GM23338 (cell line): ENCODE results near the gene IGF1. TPM values are rescaled to one million over a fixed set of nuclear protein-coding genes. Genes with fewer than 3 reads are reported as not detected.

Experiments
- ATAC-seq: fragments of 200-7000 bp; cut with Tn5 transposase; 3 replicates; pipeline ENCODE4 v1.9.1; 2020
- DNase-seq: peaks from one replicate; pipeline ENCODE4 v3.0.0-alpha.2; 2015; ENCODE audit warnings: low spot score
- H2AFZ ChIP-seq: fragments of 200-600 bp; sonication (generic); 2 replicates; pipeline ENCODE4 v1.8.0; 2016; ENCODE audit warnings: antibody characterized with exemption, mild to moderate bottlenecking, moderate library complexity
- H3F3A ChIP-seq: fragments of 200-600 bp; sonication (generic); replicated peaks from 2 replicates; pipeline ENCODE4 v1.8.0; 2017; ENCODE audit warnings: antibody characterized with exemption, mixed run types, low read depth
- H3K27ac ChIP-seq: fragments of 200-600 bp; sonication (generic); 2 replicates; pipeline ENCODE4 v1.6.1; 2016; ENCODE audit warnings: low read depth
- H3K27me3 ChIP-seq: fragments of 200-600 bp; sonication (generic); 2 replicates; pipeline ENCODE4 v1.8.0; 2016; ENCODE audit warnings: mild to moderate bottlenecking, mixed run types, moderate library complexity; ENCODE audit not compliant: insufficient read depth
- H3K36me3 ChIP-seq: fragments of 200-600 bp; sonication (generic); 2 replicates; pipeline ENCODE4 v1.8.0; 2016; ENCODE audit warnings: mild to moderate bottlenecking; ENCODE audit not compliant: insufficient read depth
- H3K4me1 ChIP-seq: fragments of 200-600 bp; sonication (generic); 2 replicates; pipeline ENCODE4 v1.8.0; 2016; ENCODE audit warnings: mild to moderate bottlenecking, moderate library complexity; ENCODE audit not compliant: insufficient read depth
- H3K4me2 ChIP-seq: fragments of 200-600 bp; sonication (generic); 2 replicates; pipeline ENCODE4 v1.7.1; 2017; ENCODE audit warnings: mixed run types
- H3K4me3 ChIP-seq: fragments of 200-600 bp; sonication (generic); 2 replicates; pipeline ENCODE4 v1.6.1; 2016; ENCODE audit warnings: mixed run types
- H3K79me2 ChIP-seq: fragments of 200-600 bp; sonication (generic); replicated peaks from 2 replicates; pipeline ENCODE4 v1.8.0; 2017; ENCODE audit warnings: mild to moderate bottlenecking; ENCODE audit not compliant: insufficient read depth
- H3K9me2 ChIP-seq: fragments of 200-600 bp; sonication (generic); 2 replicates; pipeline ENCODE4 v1.8.0; 2017; ENCODE audit not compliant: insufficient read depth
- H4K20me1 ChIP-seq: fragments of 200-600 bp; sonication (generic); replicated peaks from 2 replicates; pipeline ENCODE4 v1.8.0; 2017; ENCODE audit warnings: mild to moderate bottlenecking; ENCODE audit not compliant: insufficient read depth
- H3K27ac Mint-ChIP-seq: 2 replicates; pipeline ENCODE4 v1.8.0; 2020; ENCODE audit warnings: inconsistent platforms, mild to moderate bottlenecking, moderate library complexity, mixed read lengths
- H3K27me3 Mint-ChIP-seq: 3 replicates; pipeline ENCODE4 v1.8.0; 2022; ENCODE audit warnings: low read depth, mild to moderate bottlenecking, moderate library complexity, mixed read lengths, inconsistent platforms; ENCODE audit not compliant: insufficient read depth, poor library complexity
- H3K36me3 Mint-ChIP-seq: 3 replicates; pipeline ENCODE4 v1.8.0; 2021; ENCODE audit warnings: low read depth, mild to moderate bottlenecking, inconsistent platforms, moderate library complexity, mixed read lengths
- H3K4me1 Mint-ChIP-seq: 3 replicates; pipeline ENCODE4 v1.8.0; 2020; ENCODE audit warnings: mild to moderate bottlenecking, inconsistent platforms, mixed read lengths
- H3K4me3 Mint-ChIP-seq: 3 replicates; pipeline ENCODE4 v1.8.0; 2021; ENCODE audit warnings: moderate library complexity, mild to moderate bottlenecking, inconsistent platforms, mixed read lengths
- H3K9me3 Mint-ChIP-seq: 3 replicates; pipeline ENCODE4 v1.8.0; 2020; ENCODE audit warnings: moderate library complexity, mild to moderate bottlenecking, inconsistent platforms, mixed read lengths
- CREB1 ChIP-seq: fragments of 250-450 bp; sonication (Bioruptor Pico); IDR thresholded peaks from 2 replicates; pipeline ENCODE4 v1.5.0; 2020; ENCODE audit warnings: low read depth, mild to moderate bottlenecking, moderate library complexity
- POLR2AphosphoS5 ChIP-seq: IDR thresholded peaks from 2 replicates; pipeline ENCODE4 v1.6.1; 2016; ENCODE audit warnings: antibody characterized with exemption, low read depth
- STAT1 ChIP-seq: IDR thresholded peaks from one replicate; pipeline ENCODE4 v1.6.1; 2016; ENCODE audit warnings: antibody characterized with exemption; ENCODE audit not compliant: unreplicated experiment
- ZNF114 ChIP-seq: fragments of 250-450 bp; sonication (Bioruptor Pico); IDR thresholded peaks from 2 replicates; pipeline ENCODE4 v1.5.0; 2020; ENCODE audit warnings: mild to moderate bottlenecking, moderate library complexity
- ZNF331 ChIP-seq: fragments of 250-450 bp; sonication (Bioruptor Pico); IDR thresholded peaks from 2 replicates; pipeline ENCODE4 v1.5.0; 2020; ENCODE audit warnings: low read depth, mild to moderate bottlenecking, moderate library complexity
- polyA plus RNA-seq: library from polyadenylated mRNA; unstranded; fragments of >200 nt; fragmentation: Nextera tagmentation; extraction: Ambion mirVana; gene quantifications from 2 replicates; pipeline ENCODE4 v1.2.1, GENCODE V29; 2016
- total RNA-seq: library from RNA; depleted of rRNA; stranded (reverse); fragments of >200 nt; shearing (Covaris generic); gene quantifications from 2 replicates; pipeline ENCODE4 v1.2.3, GENCODE V29; 2014
- TF ChIP-seq, protein P1 (sequence below): IDR thresholded peaks from one replicate; pipeline ENCODE4 v1.6.1; 2018; ENCODE audit warnings: antibody characterized with exemption; ENCODE audit not compliant: unreplicated experiment
- TF ChIP-seq, protein P2 (sequence below): fragments of 250-450 bp; sonication (Bioruptor Pico); IDR thresholded peaks from 2 replicates; pipeline ENCODE4 v1.5.0; 2020; ENCODE audit warnings: mild to moderate bottlenecking, moderate library complexity
- TF ChIP-seq, protein P3 (sequence below): IDR thresholded peaks from 2 replicates; pipeline ENCODE4 v1.6.1; 2016; ENCODE audit warnings: antibody characterized with exemption

Gene IGF1
- total and polyA plus RNA-seq, 2 experiments from 2014 or later: 0.29 TPM; not detected in 1

DNA sequence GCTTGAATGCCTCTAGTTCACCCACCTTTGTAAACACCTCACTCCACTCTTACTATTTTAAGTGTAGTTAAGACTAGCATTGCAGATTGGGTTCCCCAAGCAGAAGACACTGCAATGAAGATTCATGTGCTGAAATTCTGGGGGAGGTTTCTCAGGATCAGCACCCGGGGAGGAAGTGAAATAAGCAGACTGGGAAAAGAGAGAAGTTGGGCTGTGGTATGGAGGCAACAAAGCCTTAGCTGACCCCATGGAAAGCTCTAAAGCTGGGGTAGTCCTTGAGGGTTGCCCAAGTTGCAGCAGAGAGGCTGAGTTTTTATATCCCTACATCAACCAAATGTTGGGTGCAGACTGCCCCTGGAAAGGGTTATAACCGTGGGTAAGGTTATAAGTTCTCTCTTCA is 23.9 kb upstream of the IGF1 start:
- H3K27ac Mint-ChIP-seq: peak overlapping the region; percentile 54; the same call in 1 of the 2 replicates
- no peak overlapping the region for H3K4me3 ChIP-seq
- peaks cover 15% of the 10 kb centered on the region; the same call in 1 of the 2 replicates for H3K9me2 ChIP-seq
- H3K36me3 ChIP-seq: no peaks in the 10 kb centered on the region
- no peaks in the 10 kb centered on the region for H3K36me3 Mint-ChIP-seq
- H3K4me1 ChIP-seq: no peaks in the 10 kb centered on the region
- no peaks in the 10 kb centered on the region for H4K20me1 ChIP-seq
- DNase-seq: no peak
- no peak overlapping the region for H3K4me2 ChIP-seq
- H3K27ac ChIP-seq: no peak overlapping the region
- no peak for ATAC-seq
- no peaks in the 10 kb centered on the region for H3K27me3 Mint-ChIP-seq
- H2AFZ ChIP-seq: no peak overlapping the region
- H3K9me3 Mint-ChIP-seq: no peaks in the 10 kb centered on the region; the same call in 1 of the 3 replicates
- H3K27me3 ChIP-seq: no peaks in the 10 kb centered on the region
- TF ChIP-seq ZNF114 (CRISPR knock-in tag): no peak
- TF ChIP-seq, protein P1, sequence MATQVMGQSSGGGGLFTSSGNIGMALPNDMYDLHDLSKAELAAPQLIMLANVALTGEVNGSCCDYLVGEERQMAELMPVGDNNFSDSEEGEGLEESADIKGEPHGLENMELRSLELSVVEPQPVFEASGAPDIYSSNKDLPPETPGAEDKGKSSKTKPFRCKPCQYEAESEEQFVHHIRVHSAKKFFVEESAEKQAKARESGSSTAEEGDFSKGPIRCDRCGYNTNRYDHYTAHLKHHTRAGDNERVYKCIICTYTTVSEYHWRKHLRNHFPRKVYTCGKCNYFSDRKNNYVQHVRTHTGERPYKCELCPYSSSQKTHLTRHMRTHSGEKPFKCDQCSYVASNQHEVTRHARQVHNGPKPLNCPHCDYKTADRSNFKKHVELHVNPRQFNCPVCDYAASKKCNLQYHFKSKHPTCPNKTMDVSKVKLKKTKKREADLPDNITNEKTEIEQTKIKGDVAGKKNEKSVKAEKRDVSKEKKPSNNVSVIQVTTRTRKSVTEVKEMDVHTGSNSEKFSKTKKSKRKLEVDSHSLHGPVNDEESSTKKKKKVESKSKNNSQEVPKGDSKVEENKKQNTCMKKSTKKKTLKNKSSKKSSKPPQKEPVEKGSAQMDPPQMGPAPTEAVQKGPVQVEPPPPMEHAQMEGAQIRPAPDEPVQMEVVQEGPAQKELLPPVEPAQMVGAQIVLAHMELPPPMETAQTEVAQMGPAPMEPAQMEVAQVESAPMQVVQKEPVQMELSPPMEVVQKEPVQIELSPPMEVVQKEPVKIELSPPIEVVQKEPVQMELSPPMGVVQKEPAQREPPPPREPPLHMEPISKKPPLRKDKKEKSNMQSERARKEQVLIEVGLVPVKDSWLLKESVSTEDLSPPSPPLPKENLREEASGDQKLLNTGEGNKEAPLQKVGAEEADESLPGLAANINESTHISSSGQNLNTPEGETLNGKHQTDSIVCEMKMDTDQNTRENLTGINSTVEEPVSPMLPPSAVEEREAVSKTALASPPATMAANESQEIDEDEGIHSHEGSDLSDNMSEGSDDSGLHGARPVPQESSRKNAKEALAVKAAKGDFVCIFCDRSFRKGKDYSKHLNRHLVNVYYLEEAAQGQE: no peak
- TF ChIP-seq CREB1: no peak
- TF ChIP-seq STAT1: no peak
- no peak for TF ChIP-seq POLR2AphosphoS5
- TF ChIP-seq, protein P2, sequence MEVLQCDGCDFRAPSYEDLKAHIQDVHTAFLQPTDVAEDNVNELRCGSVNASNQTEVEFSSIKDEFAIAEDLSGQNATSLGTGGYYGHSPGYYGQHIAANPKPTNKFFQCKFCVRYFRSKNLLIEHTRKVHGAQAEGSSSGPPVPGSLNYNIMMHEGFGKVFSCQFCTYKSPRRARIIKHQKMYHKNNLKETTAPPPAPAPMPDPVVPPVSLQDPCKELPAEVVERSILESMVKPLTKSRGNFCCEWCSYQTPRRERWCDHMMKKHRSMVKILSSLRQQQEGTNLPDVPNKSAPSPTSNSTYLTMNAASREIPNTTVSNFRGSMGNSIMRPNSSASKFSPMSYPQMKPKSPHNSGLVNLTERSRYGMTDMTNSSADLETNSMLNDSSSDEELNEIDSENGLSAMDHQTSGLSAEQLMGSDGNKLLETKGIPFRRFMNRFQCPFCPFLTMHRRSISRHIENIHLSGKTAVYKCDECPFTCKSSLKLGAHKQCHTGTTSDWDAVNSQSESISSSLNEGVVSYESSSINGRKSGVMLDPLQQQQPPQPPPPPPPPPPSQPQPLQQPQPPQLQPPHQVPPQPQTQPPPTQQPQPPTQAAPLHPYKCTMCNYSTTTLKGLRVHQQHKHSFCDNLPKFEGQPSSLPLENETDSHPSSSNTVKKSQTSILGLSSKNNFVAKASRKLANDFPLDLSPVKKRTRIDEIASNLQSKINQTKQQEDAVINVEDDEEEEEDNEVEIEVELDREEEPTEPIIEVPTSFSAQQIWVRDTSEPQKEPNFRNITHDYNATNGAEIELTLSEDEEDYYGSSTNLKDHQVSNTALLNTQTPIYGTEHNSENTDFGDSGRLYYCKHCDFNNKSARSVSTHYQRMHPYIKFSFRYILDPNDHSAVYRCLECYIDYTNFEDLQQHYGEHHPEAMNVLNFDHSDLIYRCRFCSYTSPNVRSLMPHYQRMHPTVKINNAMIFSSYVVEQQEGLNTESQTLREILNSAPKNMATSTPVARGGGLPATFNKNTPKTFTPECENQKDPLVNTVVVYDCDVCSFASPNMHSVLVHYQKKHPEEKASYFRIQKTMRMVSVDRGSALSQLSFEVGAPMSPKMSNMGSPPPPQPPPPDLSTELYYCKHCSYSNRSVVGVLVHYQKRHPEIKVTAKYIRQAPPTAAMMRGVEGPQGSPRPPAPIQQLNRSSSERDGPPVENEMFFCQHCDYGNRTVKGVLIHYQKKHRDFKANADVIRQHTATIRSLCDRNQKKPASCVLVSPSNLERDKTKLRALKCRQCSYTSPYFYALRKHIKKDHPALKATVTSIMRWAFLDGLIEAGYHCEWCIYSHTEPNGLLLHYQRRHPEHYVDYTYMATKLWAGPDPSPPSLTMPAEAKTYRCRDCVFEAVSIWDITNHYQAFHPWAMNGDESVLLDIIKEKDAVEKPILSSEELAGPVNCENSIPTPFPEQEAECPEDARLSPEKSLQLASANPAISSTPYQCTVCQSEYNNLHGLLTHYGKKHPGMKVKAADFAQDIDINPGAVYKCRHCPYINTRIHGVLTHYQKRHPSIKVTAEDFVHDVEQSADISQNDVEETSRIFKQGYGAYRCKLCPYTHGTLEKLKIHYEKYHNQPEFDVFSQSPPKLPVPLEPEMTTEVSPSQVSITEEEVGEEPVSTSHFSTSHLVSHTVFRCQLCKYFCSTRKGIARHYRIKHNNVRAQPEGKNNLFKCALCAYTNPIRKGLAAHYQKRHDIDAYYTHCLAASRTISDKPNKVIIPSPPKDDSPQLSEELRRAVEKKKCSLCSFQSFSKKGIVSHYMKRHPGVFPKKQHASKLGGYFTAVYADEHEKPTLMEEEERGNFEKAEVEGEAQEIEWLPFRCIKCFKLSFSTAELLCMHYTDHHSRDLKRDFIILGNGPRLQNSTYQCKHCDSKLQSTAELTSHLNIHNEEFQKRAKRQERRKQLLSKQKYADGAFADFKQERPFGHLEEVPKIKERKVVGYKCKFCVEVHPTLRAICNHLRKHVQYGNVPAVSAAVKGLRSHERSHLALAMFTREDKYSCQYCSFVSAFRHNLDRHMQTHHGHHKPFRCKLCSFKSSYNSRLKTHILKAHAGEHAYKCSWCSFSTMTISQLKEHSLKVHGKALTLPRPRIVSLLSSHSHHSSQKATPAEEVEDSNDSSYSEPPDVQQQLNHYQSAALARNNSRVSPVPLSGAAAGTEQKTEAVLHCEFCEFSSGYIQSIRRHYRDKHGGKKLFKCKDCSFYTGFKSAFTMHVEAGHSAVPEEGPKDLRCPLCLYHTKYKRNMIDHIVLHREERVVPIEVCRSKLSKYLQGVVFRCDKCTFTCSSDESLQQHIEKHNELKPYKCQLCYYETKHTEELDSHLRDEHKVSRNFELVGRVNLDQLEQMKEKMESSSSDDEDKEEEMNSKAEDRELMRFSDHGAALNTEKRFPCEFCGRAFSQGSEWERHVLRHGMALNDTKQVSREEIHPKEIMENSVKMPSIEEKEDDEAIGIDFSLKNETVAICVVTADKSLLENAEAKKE (CRISPR knock-in tag): no peak
- TF ChIP-seq, protein P3, sequence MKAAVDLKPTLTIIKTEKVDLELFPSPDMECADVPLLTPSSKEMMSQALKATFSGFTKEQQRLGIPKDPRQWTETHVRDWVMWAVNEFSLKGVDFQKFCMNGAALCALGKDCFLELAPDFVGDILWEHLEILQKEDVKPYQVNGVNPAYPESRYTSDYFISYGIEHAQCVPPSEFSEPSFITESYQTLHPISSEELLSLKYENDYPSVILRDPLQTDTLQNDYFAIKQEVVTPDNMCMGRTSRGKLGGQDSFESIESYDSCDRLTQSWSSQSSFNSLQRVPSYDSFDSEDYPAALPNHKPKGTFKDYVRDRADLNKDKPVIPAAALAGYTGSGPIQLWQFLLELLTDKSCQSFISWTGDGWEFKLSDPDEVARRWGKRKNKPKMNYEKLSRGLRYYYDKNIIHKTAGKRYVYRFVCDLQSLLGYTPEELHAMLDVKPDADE: no peak
- no peak for TF ChIP-seq ZNF331 (CRISPR knock-in tag)
- H3F3A ChIP-seq: no peaks in the 10 kb centered on the region
- no peaks in the 10 kb centered on the region for H3K4me1 Mint-ChIP-seq
- no peaks in the 10 kb centered on the region for H3K79me2 ChIP-seq
- no peak overlapping the region for H3K4me3 Mint-ChIP-seq
